Measurements from ENCODE around the gene SLC11A2. TPM values are rescaled to one million over a fixed set of nuclear protein-coding genes. Genes with fewer than 3 reads are reported as not detected.
A peak's percentile ranks its signal among the peaks of the same experiment; 100 is the strongest.

SLC11A2 gene
- total RNA-seq, 4 donors from 2014 or later = 24.9 to 47.1 (median 32.4) TPM

- no peaks in the 10 kb centered on the region for H3K9me3 ChIP-seq
- peaks cover 0 to 43% of the 10 kb centered on the region in 2 donors for H3K36me3 ChIP-seq
- peaks cover 0 to 8% (median 0%) of the 10 kb centered on the region in 3 donors for H3K4me1 ChIP-seq
- ATAC-seq = peak; percentile 61
- no peaks in the 10 kb centered on the region for H3K27me3 ChIP-seq
- H3K4me3 ChIP-seq = peak overlapping the region in 1 of 2 donors; percentile 11
- WGBS, 2 donors (ENCODE audit: low coverage in 1 of 2) = 63 to 74% methylated on average over 5 to 8 of the region's 8 CpGs
- peak overlapping the region in 1 of 4 donors; percentile 37 for H3K27ac ChIP-seq
- no peak for TF ChIP-seq POLR2A (IDR thresholded peaks at IDR 0.05)
- no peak for TF ChIP-seq CTCF (IDR thresholded peaks at IDR 0.05)
- no peak for TF ChIP-seq EP300 (IDR thresholded peaks at IDR 0.05)
- TF ChIP-seq POLR2AphosphoS5 (IDR thresholded peaks at IDR 0.05) = peak; percentile 21
Observed at GRCh38 chr12:51009056-51009440, 17.1 kb downstream of the SLC11A2 start.

GRCh38 chr12:51008329-51009055 is 17.7 kb downstream of the SLC11A2 start:
- TF ChIP-seq POLR2AphosphoS5 (IDR thresholded peaks at IDR 0.05) (no peak), CTCF (IDR thresholded peaks at IDR 0.05) (no peak), EP300 (IDR thresholded peaks at IDR 0.05) (no peak)
- no peak for ATAC-seq
- Histone ChIP-seq H3K4me3 (peak overlapping the region in 1 of 2 donors; percentile 11), H3K27ac (peak overlapping the region in 1 of 4 donors; percentile 37), H3K27me3 (no peaks in the 10 kb centered on the region), H3K4me1 (peaks cover 0 to 8% (median 0%) of the 10 kb centered on the region in 3 donors), H3K9me3 (no peaks in the 10 kb centered on the region), H3K36me3 (peaks cover 0 to 48% of the 10 kb centered on the region in 2 donors)
- 86 to 100% methylated on average over 1 of the region's 1 CpG for WGBS, 2 donors (ENCODE audit: low coverage in 1 of 2)

GRCh38 chr12:51005671-51006070 is 20.5 kb downstream of the SLC11A2 start:
- TF ChIP-seq EP300 (IDR thresholded peaks at IDR 0.05) (no peak), CTCF (IDR thresholded peaks at IDR 0.05) (no peak), POLR2A (IDR thresholded peaks at IDR 0.05) (no peak), POLR2AphosphoS5 (IDR thresholded peaks at IDR 0.05) (no peak)
- Histone ChIP-seq H3K36me3 (peaks cover 0 to 76% of the 10 kb centered on the region in 2 donors), H3K4me3 (no peak overlapping the region), H3K27me3 (no peaks in the 10 kb centered on the region), H3K4me1 (peaks cover 0 to 2% (median 0%) of the 10 kb centered on the region in 3 donors), H3K27ac (no peak overlapping the region), H3K9me3 (no peaks in the 10 kb centered on the region)
- WGBS, 2 donors (ENCODE audit: low coverage in 1 of 2) = 88% methylated on average over 2 of the region's 3 CpGs; no CpG with 5 or more reads in 1 of the 2 donors
- no peak for ATAC-seq

- WGBS, 2 donors (ENCODE audit: low coverage in 1 of 2) = 91 to 100% methylated on average over 3 of the region's 3 CpGs
- H3K4me3 ChIP-seq = no peak overlapping the region
- no peak for TF ChIP-seq CTCF (IDR thresholded peaks at IDR 0.05)
- TF ChIP-seq POLR2A (IDR thresholded peaks at IDR 0.05) = no peak
- no peak for TF ChIP-seq POLR2AphosphoS5 (IDR thresholded peaks at IDR 0.05)
- TF ChIP-seq EP300 (IDR thresholded peaks at IDR 0.05) = no peak
- peaks cover 0 to 82% of the 10 kb centered on the region in 2 donors for H3K36me3 ChIP-seq
- no peak overlapping the region for H3K27ac ChIP-seq
- ATAC-seq = no peak
- H3K4me1 ChIP-seq = no peaks in the 10 kb centered on the region
- H3K9me3 ChIP-seq = no peaks in the 10 kb centered on the region
- no peaks in the 10 kb centered on the region for H3K27me3 ChIP-seq
Observed at GRCh38 chr12:51005030-51005429, 21.2 kb downstream of the SLC11A2 start.

- H3K36me3 ChIP-seq = peaks cover 0 to 87% of the 10 kb centered on the region in 2 donors
- H3K27ac ChIP-seq = no peak overlapping the region
- no peaks in the 10 kb centered on the region for H3K4me1 ChIP-seq
- ATAC-seq = no peak
- 70 to 77% methylated on average over 2 to 5 of the region's 6 CpGs for WGBS, 2 donors (ENCODE audit: low coverage in 1 of 2)
- TF ChIP-seq POLR2AphosphoS5 (IDR thresholded peaks at IDR 0.05) = no peak
- no peak for TF ChIP-seq EP300 (IDR thresholded peaks at IDR 0.05)
- no peak for TF ChIP-seq CTCF (IDR thresholded peaks at IDR 0.05)
- no peak for TF ChIP-seq POLR2A (IDR thresholded peaks at IDR 0.05)
- H3K27me3 ChIP-seq = no peaks in the 10 kb centered on the region
- H3K4me3 ChIP-seq = no peak overlapping the region
- H3K9me3 ChIP-seq = no peaks in the 10 kb centered on the region
Observed at GRCh38 chr12:51004504-51004903, 21.7 kb downstream of the SLC11A2 start.
